Body of pancreas (tissue), 4 donors: ENCODE measurements around the gene SMAD4.

Experiments
- POLR2A ChIP-seq, 3 donors: fragments of 450-650 bp; IDR thresholded peaks; one replicate each; pipeline ENCODE4 v1.6.1; 2016; ENCODE audit warnings: antibody characterized with exemption in 3 of 3, mild to moderate bottlenecking in 2 of 3
- TF ChIP-seq, protein P1 (sequence below), 7 experiments: fragments of 450-650 bp in 4 of 7; fragments of 200-600 bp in 3 of 7; sonication (generic) in 3 of 7; IDR thresholded peaks; one replicate each; pipeline ENCODE4 v1.5.1; 2016 to 2019; ENCODE audit warnings: antibody characterized with exemption in 7 of 7

DNA sequence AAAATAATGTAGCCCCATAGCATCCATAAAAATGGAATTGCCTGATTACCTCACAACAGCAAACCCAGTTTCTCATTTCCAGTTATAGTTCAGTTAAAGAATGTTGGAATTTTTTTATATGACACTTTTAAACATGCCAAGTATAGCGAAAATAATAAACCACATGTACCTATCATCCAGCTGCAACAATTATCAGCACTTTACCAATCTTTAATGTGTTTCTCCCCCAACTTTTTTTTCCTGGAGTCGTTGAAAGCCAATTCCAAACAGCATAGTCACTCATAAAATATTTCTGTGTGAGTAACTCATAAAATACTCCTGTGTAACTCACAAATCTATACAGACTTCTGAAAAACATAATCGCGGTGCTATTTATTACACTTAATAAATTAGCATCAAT lies 38.1 kb downstream of the SMAD4 start:
- TF ChIP-seq, protein P1, sequence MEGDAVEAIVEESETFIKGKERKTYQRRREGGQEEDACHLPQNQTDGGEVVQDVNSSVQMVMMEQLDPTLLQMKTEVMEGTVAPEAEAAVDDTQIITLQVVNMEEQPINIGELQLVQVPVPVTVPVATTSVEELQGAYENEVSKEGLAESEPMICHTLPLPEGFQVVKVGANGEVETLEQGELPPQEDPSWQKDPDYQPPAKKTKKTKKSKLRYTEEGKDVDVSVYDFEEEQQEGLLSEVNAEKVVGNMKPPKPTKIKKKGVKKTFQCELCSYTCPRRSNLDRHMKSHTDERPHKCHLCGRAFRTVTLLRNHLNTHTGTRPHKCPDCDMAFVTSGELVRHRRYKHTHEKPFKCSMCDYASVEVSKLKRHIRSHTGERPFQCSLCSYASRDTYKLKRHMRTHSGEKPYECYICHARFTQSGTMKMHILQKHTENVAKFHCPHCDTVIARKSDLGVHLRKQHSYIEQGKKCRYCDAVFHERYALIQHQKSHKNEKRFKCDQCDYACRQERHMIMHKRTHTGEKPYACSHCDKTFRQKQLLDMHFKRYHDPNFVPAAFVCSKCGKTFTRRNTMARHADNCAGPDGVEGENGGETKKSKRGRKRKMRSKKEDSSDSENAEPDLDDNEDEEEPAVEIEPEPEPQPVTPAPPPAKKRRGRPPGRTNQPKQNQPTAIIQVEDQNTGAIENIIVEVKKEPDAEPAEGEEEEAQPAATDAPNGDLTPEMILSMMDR (IDR thresholded peaks at IDR 0.05), result no peak
- no peak for TF ChIP-seq POLR2A (IDR thresholded peaks at IDR 0.05)
